Mesenteric fat pad (tissue), 1 donor: Measurements from ENCODE around the gene ESR1. TPM values are rescaled to one million over a fixed set of nuclear protein-coding genes. Genes with fewer than 3 reads are reported as not detected.

Experiments
- DNase-seq: peaks from one replicate; pipeline ENCODE4 v3.0.0-alpha.2; 2020; ENCODE audit warnings: low spot score
- long read RNA-seq: library from polyadenylated mRNA; unstranded; transcript quantifications from one replicate; pipeline ENCODE4 v2.0.0, GENCODE V29; 2020
- total RNA-seq: library from RNA; stranded (reverse); fragmentation: NEBNext Ultra II Directional; extraction: Animal tissue kit (Norgen Biotek cat#: 25700); gene quantifications from one replicate; pipeline ENCODE4 v1.2.1, GENCODE V29; 2021
- donor health status: DM: yes; HTN: yes; CAD: no.

Gene ESR1
- 6.3 TPM for total RNA-seq
- long read RNA-seq, full-length matches to known transcripts: 1 of 4 reads
- long read RNA-seq, partial matches to known transcripts: 0 of 4 reads
- long read RNA-seq, other reads (novel, unspliced or antisense): 3 of 4 reads

DNA sequence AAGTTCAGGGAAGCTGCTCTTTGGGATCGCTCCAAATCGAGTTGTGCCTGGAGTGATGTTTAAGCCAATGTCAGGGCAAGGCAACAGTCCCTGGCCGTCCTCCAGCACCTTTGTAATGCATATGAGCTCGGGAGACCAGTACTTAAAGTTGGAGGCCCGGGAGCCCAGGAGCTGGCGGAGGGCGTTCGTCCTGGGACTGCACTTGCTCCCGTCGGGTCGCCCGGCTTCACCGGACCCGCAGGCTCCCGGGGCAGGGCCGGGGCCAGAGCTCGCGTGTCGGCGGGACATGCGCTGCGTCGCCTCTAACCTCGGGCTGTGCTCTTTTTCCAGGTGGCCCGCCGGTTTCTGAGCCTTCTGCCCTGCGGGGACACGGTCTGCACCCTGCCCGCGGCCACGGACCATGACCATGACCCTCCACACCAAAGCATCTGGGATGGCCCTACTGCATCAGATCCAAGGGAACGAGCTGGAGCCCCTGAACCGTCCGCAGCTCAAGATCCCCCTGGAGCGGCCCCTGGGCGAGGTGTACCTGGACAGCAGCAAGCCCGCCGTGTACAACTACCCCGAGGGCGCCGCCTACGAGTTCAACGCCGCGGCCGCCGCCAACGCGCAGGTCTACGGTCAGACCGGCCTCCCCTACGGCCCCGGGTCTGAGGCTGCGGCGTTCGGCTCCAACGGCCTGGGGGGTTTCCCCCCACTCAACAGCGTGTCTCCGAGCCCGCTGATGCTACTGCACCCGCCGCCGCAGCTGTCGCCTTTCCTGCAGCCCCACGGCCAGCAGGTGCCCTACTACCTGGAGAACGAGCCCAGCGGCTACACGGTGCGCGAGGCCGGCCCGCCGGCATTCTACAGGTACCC lies at the start of gene ESR1:
TSS of gene ESR1 (plus strand) at position 170 of the 858 bp plus-strand sequence. CDS start at position 401, 231 bp downstream.
- no peak for DNase-seq

DNA sequence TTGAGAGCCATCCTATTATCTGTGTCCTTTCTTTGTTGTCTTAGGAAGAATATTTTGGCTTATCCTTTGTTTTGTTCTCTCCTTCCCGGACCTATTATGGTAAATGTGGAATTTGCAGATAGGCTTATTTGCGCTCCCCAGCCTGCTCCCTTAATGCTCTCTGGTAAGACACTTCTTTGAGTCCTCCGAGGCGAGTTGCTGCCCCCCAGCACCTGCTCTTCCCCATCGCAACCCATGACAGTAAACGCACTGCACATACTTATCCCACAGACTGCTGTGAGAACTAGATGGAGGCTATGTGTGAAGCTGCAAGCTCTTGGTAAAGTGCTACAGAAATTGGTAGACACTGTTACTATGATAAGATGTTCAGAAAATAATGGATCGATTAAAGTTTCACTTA lies 47.0 kb upstream of the ESR1 start:
- no peak for DNase-seq

DNA sequence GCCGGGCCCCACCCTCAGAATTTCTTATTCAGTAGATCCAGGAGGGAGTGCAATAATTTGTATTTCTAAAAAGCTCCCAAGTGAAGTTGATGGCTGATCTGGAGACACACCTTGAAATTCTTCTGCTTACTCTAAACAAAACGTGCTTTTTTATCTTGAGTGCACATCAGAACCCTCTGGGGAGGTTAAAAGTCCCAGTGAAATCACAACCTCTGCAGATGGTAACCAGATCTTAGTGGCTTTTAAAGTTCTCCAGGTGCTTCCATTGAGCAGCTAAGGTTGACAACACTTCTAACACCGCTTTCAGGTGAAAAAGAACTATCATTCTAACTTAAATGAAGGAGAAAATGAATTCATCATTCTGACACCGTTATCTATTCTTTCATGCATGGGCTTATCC lies 45.6 kb upstream of the ESR1 start:
- no peak for DNase-seq

DNA sequence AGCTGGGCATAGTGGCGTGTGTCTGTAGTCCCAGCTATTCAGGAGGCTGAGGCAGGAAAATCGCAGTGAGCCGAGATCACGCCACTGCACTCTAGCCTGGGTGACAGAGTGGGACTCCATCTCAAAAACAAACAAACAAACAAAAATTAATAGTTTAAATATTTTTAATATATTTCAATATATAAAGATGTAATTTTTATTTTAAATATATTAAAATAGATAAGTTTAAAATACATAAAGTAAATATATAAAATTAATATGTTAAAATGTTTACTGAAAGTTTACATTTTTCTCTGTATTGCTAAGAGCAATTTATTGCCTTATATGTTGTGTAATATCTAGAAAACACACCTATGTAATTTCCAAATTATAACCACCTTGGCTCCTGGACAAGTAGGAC lies 44.7 kb upstream of the ESR1 start:
- DNase-seq: no peak

DNA sequence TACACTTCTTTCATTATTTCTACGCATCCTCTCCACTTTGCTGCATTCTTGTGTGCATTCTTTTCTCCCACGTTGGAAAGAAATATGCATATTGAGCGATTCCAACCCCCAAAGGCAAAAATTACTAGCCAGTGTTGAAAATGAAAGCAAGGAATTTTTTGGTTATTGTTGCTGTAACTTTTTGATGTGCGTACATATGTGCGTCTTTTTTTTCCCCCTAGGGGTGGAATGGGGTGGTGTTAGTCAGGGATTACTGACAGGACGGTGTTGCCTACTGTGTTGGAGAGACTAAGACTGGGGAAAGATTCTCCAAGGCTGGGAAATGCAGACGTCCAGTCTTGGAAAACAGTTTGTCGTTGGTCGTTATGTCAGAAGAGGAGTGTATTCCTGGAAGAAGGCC lies 44.2 kb upstream of the ESR1 start:
- DNase-seq: no peak

DNA sequence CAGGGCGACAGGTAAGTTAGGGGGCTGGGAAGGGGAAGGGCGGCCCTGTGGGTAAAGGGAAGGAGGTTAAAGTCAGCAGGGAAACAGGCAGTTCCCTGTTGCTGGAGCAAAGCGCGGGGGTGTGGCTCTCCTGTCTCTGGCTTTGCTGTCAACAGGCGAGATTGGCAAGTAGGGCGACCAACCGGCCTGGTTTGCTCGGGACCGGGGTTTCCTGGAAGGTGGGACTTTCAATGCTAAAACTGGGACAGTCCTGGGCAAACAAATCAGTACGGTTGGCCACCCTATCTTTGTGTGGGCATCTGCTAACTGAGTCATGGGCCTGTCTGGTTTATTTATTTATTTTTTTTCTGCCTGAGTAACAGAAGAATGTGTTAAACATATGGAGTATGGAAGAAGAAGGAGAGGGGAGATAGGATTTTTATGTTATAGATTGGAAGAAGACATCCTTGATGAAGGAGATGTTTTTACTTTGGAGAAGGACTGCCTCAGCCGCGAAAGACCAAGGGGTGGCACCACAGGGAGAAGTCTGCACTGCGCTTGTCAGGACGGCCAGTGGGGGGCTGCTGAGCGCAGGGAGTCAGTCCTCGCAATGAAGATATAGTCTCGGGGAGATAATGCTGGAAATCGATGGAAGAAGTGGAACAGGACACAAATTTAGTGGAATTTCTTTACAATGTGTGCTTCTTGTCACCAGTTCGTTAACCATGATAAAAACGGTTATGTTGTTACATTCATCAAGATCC lies 43.4 kb upstream of the ESR1 start:
- DNase-seq: peak; percentile 91

DNA sequence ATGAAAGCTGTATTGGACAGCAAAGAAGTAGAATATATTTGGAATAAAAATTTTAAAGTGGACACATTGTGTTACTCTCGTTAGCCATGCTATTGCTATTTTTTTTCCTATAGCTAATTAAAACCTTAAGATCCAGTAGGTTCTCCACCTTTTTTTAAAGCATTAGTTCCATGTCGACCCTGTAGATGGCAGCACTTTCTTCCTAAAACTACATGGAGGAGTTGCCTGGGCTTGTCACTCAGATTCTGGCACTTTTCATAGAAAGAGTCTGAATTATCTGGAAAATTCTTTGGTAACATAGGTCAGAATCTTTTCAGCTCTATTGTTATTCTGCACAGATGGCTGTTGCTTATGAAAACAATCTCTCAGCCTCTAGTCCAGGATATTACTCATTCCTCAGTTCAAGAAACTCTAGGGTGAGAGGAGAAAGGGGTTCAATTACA lies 42.0 kb upstream of the ESR1 start:
- DNase-seq: no peak

DNA sequence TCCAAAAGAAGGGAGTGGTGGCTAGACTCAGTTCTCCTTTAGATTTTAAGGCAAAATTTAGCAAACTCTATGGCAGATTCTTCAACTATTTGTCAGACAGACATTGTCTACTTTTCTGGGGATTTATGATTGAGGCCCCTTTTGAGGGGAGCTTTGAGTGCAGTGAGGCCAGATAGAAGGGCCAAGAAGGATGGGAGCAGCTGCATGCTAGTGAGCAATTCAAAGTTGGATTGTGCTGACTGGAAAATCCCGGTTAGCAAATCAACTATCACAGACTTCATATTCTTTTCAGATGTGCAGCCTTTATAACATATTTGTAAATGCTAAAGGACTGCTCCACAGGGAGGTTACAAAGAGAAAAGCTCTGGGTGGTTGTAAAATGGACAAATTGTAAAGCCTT lies 35.0 kb upstream of the ESR1 start:
- no peak for DNase-seq

DNA sequence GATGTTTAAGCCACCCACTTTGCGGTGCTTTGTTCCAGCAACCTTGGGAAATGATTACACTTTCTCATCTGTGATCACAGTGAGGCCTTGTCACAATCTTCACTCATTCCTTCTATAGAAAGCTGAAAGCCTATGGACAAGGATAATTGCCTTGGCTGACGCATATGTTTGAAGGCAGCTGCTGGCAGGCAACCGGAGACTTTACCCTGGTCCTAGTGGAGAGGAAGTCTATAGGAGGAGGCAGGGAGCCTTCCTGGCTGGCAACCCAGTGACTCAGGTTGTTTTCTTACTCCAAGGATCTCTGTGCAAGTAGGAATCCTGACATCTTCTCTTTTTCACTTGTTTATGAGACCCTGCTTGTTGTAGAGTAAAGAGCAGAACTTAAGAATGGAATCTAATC lies 34.1 kb upstream of the ESR1 start:
- DNase-seq: no peak

DNA sequence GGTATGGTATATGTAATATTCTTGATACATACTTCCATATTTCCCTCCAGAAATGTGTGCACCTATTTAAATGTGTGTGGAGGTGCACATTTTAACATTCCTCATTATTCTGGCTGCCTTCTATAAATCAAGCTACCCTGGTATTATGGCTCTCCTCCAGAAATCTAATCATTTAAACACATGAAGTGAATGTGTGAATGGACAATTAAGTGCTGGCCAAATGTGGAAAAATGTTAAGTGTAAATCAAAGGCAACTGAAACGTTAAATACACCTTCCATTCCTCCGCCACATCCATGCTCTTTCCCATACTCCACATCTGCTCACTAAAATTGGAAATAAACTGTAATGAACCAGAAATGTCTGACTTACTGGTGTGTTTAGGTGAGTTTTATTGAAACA lies 24.9 kb upstream of the ESR1 start:
- DNase-seq: no peak

DNA sequence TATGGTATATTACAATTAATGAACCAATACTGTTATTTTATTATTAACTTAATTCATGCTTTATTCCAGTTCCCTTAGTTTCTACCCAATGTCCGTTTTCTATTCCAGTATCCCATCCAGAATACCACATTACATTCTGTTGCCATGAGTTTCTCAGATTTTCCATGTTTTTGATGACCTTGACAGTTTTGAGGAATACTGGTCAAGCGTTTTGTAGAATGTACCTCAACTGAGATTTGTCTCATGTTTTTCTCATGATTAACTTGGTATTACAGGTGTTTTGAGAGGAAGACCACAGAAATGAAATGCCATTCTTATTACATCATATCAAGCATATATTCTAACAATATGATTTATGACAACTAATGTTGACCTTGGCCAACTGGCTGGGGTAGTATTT lies 23.8 kb upstream of the ESR1 start:
- no peak for DNase-seq

DNA sequence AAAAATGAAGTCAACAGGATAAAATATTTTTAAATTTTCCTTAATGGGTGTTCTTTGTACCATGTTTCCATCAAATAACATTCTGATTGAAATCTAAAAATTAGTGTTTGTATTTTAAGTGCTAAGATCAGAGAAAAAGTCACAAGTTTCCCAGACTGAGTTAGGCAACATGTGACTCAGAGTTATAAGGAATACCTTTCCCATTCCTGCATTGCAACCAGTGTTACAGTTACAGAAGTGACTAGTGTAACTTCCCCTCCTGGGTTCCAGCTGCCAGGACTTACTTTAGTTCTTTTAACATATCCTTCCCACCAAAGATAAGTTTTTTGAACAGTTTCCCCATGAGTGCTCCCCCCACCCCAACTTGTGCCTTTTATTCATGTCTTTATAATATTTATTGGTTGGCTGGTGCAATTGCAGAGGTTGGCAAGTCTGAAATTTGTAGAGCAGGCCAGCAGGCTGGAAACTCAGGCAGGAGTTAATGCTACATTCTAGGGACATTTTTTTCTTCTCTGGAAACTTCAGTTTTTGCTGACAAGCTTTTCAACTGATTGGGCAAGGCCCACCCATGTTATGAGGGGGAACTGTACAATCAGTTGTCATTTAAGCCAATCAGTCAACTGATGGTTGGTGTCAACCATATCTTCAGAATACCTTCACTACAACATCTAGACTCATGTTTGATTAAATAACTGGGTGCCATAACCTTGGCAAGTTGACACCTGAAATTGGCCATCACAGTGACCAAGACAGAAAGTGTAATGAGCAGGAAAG lies 22.9 kb upstream of the ESR1 start:
- DNase-seq: no peak

DNA sequence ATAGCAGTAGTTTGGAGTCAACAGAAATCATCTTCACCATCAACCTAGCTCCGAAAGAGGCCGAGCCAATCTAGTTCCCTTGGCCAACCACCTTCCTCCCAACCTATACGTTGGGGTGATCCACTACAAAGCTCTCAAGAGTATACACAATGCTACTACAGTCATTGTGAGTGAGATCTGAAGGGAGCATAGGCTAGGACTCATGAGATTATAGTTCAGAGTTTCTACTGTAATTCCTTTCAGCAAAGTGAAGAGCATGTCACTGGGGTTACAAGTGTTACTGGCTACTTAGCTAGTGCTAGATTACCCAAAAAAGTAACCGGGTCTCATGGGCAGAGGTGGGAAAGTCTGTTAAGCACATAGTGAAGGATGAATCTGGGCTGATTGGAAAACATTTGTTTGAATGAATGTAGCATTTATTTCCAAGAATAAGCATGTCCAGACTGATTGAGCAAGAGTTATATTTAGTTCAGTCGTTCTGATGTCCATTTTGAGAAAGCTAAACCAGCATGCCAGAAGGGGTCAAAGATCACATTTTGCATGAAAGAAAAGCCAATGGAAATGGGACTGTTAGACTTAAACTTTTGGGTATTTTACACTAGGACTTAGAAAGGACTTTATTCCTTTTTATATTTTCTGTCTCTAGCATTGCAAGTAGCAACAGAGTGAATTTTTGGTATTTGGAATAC lies 10.5 kb upstream of the ESR1 start:
- DNase-seq: no peak

DNA sequence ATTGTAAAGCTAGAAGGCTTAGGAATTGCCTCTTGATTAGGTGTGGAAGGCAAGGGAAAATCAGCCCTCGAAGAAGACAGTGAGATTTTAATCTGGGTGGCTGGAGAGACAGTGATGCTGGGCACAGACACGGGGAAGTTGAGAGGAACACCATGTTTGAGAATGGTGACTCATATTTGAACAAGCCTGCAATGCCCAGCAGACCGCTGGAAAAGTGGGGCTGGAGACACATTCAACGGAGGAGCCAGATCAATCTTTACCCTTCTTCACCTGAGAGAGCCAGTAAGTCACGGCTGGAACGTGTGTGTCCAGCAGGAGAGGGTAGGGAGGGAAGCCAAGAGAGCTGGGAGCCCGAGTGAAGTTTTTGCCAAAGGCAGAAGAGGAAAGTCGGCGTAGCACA lies 3.7 kb upstream of the ESR1 start:
- DNase-seq: no peak

DNA sequence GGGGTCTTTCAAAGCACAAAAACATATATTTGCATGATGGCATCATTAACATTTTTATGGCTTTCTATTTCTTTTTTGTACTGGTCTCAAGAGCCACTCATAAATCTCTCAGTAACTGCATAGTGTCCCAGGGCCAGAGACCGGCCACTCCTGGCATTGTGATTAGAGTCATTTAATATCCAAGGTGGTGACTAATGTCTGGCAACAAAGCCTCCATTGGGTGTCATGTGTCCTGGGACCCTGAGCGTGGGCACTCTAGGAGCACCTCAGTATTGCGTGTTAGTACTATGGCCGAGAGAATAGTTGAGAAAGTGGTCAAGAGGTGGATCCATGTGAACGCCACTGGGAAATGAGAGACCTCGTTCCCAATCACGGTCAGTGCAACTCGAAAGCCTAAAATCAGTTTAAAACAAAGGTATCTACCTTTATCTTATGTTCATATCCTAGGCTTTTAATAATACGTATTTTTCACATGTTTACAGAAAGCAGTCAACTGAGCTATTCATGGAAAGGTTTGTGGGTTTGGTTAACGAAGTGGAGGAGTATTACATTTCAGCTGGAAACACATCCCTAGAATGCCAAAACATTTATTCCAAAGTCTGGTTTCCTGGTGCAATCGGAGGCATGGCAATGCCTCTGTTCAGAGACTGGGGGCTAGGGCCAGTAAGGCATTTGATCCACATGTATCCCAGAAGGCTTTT lies 2.7 kb upstream of the ESR1 start:
- no peak for DNase-seq

DNA sequence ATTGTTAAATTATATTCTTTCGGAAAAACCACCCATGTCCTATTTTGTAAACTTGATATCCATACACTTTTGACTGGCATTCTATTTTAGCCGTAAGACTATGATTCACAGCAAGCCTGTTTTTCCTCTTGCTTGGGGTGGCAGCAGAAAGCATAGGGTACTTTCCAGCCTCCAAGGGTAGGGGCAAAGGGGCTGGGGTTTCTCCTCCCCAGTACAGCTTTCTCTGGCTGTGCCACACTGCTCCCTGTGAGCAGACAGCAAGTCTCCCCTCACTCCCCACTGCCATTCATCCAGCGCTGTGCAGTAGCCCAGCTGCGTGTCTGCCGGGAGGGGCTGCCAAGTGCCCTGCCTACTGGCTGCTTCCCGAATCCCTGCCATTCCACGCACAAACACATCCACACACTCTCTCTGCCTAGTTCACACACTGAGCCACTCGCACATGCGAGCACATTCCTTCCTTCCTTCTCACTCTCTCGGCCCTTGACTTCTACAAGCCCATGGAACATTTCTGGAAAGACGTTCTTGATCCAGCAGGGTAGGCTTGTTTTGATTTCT lies 2.1 kb upstream of the ESR1 start:
- no peak for DNase-seq

DNA sequence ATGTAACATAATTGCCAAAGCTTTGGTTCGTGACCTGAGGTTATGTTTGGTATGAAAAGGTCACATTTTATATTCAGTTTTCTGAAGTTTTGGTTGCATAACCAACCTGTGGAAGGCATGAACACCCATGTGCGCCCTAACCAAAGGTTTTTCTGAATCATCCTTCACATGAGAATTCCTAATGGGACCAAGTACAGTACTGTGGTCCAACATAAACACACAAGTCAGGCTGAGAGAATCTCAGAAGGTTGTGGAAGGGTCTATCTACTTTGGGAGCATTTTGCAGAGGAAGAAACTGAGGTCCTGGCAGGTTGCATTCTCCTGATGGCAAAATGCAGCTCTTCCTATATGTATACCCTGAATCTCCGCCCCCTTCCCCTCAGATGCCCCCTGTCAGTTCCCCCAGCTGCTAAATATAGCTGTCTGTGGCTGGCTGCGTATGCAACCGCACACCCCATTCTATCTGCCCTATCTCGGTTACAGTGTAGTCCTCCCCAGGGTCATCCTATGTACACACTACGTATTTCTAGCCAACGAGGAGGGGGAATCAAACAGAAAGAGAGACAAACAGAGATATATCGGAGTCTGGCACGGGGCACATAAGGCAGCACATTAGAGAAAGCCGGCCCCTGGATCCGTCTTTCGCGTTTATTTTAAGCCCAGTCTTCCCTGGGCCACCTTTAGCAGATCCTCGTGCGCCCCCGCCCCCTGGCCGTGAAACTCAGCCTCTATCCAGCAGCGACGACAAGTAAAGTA lies 547 bp upstream of the ESR1 start:
- no peak for DNase-seq

DNA sequence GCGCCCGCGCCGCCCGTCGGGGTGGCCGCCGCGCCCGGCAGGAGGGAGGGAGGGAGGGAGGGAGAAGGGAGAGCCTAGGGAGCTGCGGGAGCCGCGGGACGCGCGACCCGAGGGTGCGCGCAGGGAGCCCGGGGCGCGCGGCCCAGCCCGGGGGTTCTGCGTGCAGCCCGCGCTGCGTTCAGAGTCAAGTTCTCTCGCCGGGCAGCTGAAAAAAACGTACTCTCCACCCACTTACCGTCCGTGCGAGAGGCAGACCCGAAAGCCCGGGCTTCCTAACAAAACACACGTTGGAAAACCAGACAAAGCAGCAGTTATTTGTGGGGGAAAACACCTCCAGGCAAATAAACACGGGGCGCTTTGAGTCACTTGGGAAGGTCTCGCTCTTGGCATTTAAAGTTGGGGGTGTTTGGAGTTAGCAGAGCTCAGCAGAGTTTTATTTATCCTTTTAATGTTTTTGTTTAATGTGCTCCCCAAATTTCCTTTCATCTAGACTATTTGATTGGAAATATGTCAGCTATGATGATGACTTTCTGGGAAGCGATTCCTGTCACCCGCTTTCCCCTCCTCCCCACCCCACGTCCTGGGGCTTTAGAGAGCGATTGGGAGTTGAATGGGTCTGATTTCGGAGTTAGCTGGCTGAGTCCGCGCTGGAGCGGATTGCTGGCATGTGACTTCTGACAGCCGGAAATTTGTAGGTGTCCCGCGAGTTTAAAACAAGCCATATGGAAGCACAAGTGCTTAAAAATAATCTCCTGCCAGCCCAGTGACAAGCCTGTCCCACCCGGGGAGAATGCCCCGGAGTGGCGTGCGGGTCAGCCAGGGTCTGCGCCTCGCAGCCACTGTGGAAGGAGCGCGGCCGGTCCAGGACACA lies 1.1 kb downstream of the ESR1 start:
- DNase-seq: no peak
